Measurements from ENCODE around the gene ZP3.
"Not testable (repeated sequence)": the region's sequence is repeated elsewhere in the genome, so short reads cannot be mapped to it uniquely, and the experiment has no call there.

The ZP3 gene

GRCh38 chr7:76486618-76487017 is 61.9 kb downstream of the ZP3 start:
- not testable (repeated sequence) for H3K4me1 ChIP-seq (ENCODE audit: control insufficient read depth, insufficient read depth, low read length, poor library complexity, severe bottlenecking); H3K9me3 ChIP-seq (ENCODE audit: control insufficient read depth, low read length); H3K36me3 ChIP-seq (ENCODE audit: control insufficient read depth, insufficient read depth, low read length); H3K4me3 ChIP-seq (ENCODE audit: extremely low read depth, insufficient read depth, low read length, poor library complexity, severe bottlenecking); H3K27ac ChIP-seq (ENCODE audit: low read depth, low read length, severe bottlenecking)
- no CpG with 5 or more reads among the region's 5 CpGs for WGBS, 2 experiments (ENCODE audit: insufficient coverage in 2 of 2)

GRCh38 chr7:76487969-76488368 is 63.2 kb downstream of the ZP3 start:
- not testable (repeated sequence) for H3K36me3 ChIP-seq (ENCODE audit: control insufficient read depth, insufficient read depth, low read length); H3K27ac ChIP-seq (ENCODE audit: low read depth, low read length, severe bottlenecking); H3K9me3 ChIP-seq (ENCODE audit: control insufficient read depth, low read length); H3K4me1 ChIP-seq (ENCODE audit: control insufficient read depth, insufficient read depth, low read length, poor library complexity, severe bottlenecking); H3K4me3 ChIP-seq (ENCODE audit: extremely low read depth, insufficient read depth, low read length, poor library complexity, severe bottlenecking)
- WGBS, 2 experiments (ENCODE audit: insufficient coverage in 2 of 2), result no CpG with 5 or more reads among the region's 13 CpGs
